Right lobe of liver (tissue), 6 donors: ENCODE data around the gene ABL2. TPM values are rescaled to one million over a fixed set of nuclear protein-coding genes. Genes with fewer than 3 reads are reported as not detected.
"Not testable (repeated sequence)": the region's sequence is repeated elsewhere in the genome, so short reads cannot be mapped to it uniquely, and the experiment has no call there.

ENCODE experiments used
- ATAC-seq, 4 donors: fragments of 200-7000 bp; cut with Tn5 transposase; one replicate each; pipeline ENCODE4 v1.9.1; 2020; ENCODE audit warnings: mild to moderate bottlenecking in 4 of 4, moderate library complexity in 4 of 4
- DNase-seq, 3 donors: peaks; one replicate each; pipeline ENCODE4 v3.0.0-alpha.2; 2020
- H3K27ac ChIP-seq, 3 donors: fragments of 200-600 bp; one replicate each; pipeline ENCODE4 v1.8.0; 2022
- H3K27me3 ChIP-seq, 2 donors: fragments of 200-600 bp; one replicate each; pipeline ENCODE4 v1.8.0; 2022
- H3K36me3 ChIP-seq, 4 donors: fragments of 200-600 bp; sonication (generic) in 1 of 4; one replicate each; pipeline versions ENCODE4 v1.5.1 to v1.8.0; 2017 to 2022; ENCODE audit warnings: control low read depth in 1 of 4
- H3K4me1 ChIP-seq, 4 donors: fragments of 200-600 bp; sonication (generic) in 1 of 4; one replicate each; pipeline versions ENCODE4 v1.5.1 to v1.8.0; 2017 to 2022; ENCODE audit warnings: control low read depth in 1 of 4
- H3K4me3 ChIP-seq, 3 donors: fragments of 200-600 bp; one replicate each; pipeline ENCODE4 v1.8.0; 2022
- H3K9me3 ChIP-seq, 4 donors: fragments of 200-600 bp; sonication (generic) in 1 of 4; one replicate each; pipeline versions ENCODE4 v1.5.1 to v1.8.0; 2017 to 2022; ENCODE audit warnings: control low read depth in 1 of 4
- CTCF ChIP-seq, 4 donors: fragments of 200-600 bp in 3 of 4; fragments of 450-650 bp in 1 of 4; IDR thresholded peaks; one replicate each; pipeline versions ENCODE4 v1.5.1 to v1.8.0; 2016 to 2022; ENCODE audit warnings: antibody characterized with exemption in 4 of 4, mild to moderate bottlenecking in 2 of 4
- POLR2A ChIP-seq: fragments of 450-650 bp; IDR thresholded peaks from one replicate; pipeline ENCODE4 v1.6.1; 2017; ENCODE audit warnings: antibody characterized with exemption, mild to moderate bottlenecking
- WGBS: methylation state at CpG from one replicate; pipeline ENCODE4 v1.1.6; 2018; ENCODE audit warnings: low coverage, low lambda C conversion rate; ENCODE audit not compliant: insufficient coverage; ENCODE audit errors: missing lambda C conversion rate; 5-methylcytosine and 5-hydroxymethylcytosine counted together
- intact Hi-C, 2 donors: fragments of 100-400 bp; cut with DNase I; formaldehyde crosslinking; loops; one replicate each; pipeline versions ENCODE4 v1.11.2 to v1.14.1; 2022
- total RNA-seq, 6 experiments: library from RNA; depleted of rRNA in 2 of 6; stranded (reverse); fragments of >200 nt in 2 of 6; fragmentation: NEBNext Ultra II Directional in 3 of 6; extraction: Animal tissue kit (Norgen Biotek cat#: 25700) in 3 of 6; gene quantifications; one replicate each; pipeline versions ENCODE4 v1.1.0 to v1.2.4, GENCODE V29; 2016 to 2023
- donor health status: DM: no; HTN: yes; CAD: no.
- donor health status: DM: no; HTN: no; CAD: no.
- donor health status: DM: no; HTN: no; CAD: no.
- donor health status: DM: no; HTN: yes; CAD: no.
- donor health status: DM: no; HTN: yes; CAD: no.

The ABL2 gene
- total RNA-seq, 6 experiments from 2014 or later, result 3.8 to 7.7 (median 5.6) TPM

GRCh38 chr1:179175011-179175841, 54.3 kb downstream of the ABL2 start:
- H3K36me3 ChIP-seq, result no peaks in the 10 kb centered on the region
- H3K27ac ChIP-seq, result peak overlapping the region in 1 of 3 donors; percentile 44
- no peaks in the 10 kb centered on the region for H3K27me3 ChIP-seq
- DNase-seq (peak in 1 of 3 donors; percentile 69), ATAC-seq (peak; percentile 89 to 94 (median 92))
- WGBS, result 25% methylated on average over 2 of the region's 2 CpGs
- intact Hi-C loops, result no loop called here
- peaks cover 0 to 13% (median 2%) of the 10 kb centered on the region in 4 donors for H3K4me1 ChIP-seq
- H3K4me3 ChIP-seq, result no peak overlapping the region
- H3K9me3 ChIP-seq, result no peaks in the 10 kb centered on the region
- no peak for TF ChIP-seq CTCF (IDR thresholded peaks at IDR 0.05)
- TF ChIP-seq POLR2A, result no peak

GRCh38 chr1:179170468-179170770, 59.1 kb downstream of the ABL2 start:
- H3K4me1 ChIP-seq, result peaks cover 0 to 11% (median under 1%) of the 10 kb centered on the region in 4 donors
- H3K27me3 ChIP-seq, ATAC-seq, intact Hi-C loops, H3K4me3 ChIP-seq, H3K9me3 ChIP-seq, H3K27ac ChIP-seq, H3K36me3 ChIP-seq, DNase-seq: not testable (repeated sequence)
- WGBS, result 89% methylated on average over 10 of the region's 10 CpGs

DNA sequence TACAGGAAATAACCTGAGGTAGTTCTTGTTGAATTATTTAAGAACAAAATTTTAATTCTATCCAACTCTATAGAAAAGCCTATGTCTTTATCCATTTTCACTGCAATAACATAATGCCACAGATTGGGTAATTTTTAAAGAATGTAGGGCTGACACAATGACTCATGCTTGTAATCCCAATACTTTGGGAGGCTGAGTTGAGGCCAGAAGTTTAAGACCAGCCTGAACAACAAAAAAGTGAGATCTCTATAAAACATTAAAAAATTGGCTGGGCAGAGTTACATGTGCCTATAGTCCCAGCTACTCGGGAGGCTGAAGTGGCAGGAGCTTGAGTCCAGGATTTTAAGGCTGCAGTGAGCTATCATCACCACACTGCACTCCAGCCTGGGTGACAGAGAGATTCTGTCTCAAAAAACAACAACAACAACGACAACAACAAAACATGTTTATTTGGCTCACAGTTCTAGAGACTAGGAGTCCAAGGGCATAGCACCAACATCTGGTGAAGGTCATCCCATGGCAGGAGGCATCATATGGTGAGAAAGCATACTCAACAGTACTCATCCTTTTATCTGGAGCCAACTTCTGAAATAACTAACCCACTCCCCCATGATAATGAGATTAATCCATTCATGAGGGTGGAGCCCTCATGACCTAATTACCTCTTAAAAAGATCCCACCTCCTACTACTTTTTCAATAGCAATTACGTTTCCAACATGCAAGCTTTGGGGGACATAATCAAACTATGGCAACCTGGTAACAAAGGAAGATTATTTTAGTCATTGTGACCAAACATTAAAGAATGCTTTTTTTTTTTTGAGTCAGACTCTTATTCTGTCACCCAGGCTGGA, 59.6 kb downstream of the ABL2 start:
- TF ChIP-seq CTCF (IDR thresholded peaks at IDR 0.05), result no peak
- no peak for TF ChIP-seq POLR2A
- Histone ChIP-seq H3K4me3 (no peak overlapping the region), H3K27me3 (no peaks in the 10 kb centered on the region), H3K9me3 (no peaks in the 10 kb centered on the region), H3K27ac (no peak overlapping the region), H3K36me3 (no peaks in the 10 kb centered on the region), H3K4me1 (peaks cover 0 to 5% (median 0%) of the 10 kb centered on the region in 4 donors)
- WGBS, result 80% methylated on average over 2 of the region's 3 CpGs
- peak in 1 of 4 donors; percentile 70 for ATAC-seq
- intact Hi-C loops, result no loop called here
- DNase-seq, result no peak

DNA sequence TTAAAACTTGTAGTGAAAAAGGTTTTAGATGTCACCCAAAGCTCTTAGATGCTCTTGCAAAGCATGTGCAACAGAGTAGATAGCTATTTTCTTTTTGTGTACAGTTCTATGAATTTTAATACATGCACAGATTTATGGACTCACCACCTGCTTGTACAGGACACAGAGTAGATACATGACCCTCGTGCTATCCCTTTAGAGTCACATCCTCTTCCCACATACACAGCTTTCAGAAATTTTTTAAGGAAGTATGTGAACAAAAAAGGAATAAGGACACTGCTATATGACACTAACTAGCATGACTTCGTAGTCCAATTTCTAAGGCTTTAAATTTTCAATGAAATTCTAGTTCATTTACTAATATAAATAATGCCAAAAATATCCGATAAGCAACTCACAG, 60.9 kb downstream of the ABL2 start:
- H3K9me3 ChIP-seq, result no peaks in the 10 kb centered on the region
- H3K27ac ChIP-seq, result no peak overlapping the region
- no peak overlapping the region for H3K4me3 ChIP-seq
- no peak for DNase-seq
- peak in 2 of 4 donors; percentile 19 to 26 for ATAC-seq
- no peaks in the 10 kb centered on the region for H3K27me3 ChIP-seq
- no peaks in the 10 kb centered on the region for H3K36me3 ChIP-seq
- no peak for TF ChIP-seq CTCF (IDR thresholded peaks at IDR 0.05)
- TF ChIP-seq POLR2A, result no peak
- no peaks in the 10 kb centered on the region for H3K4me1 ChIP-seq
- intact Hi-C loops, result no loop called here
- 51% methylated on average over 3 of the region's 3 CpGs for WGBS

DNA sequence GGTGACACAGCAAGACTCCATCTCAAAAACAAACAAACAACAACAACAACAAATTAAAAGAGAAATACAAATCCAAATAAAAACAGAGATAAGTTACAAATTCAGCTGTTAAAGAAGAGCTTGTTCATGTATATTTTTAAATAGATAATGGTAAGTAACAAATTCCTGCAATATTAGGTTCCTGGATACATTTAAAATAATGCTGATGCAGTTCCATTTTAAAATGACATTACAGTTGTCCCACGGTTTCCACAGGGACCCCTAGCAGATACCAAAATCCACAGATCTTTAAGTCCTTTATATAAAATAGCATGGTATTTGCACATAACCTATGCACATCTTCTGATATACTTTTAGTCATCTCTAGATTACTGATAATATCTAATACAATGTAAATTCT, 61.5 kb downstream of the ABL2 start:
- no peaks in the 10 kb centered on the region for H3K36me3 ChIP-seq
- no peaks in the 10 kb centered on the region for H3K4me1 ChIP-seq
- intact Hi-C loops, result no loop called here
- no peak for TF ChIP-seq CTCF (IDR thresholded peaks at IDR 0.05)
- TF ChIP-seq POLR2A, result no peak
- 83% methylated on average over 1 of the region's 1 CpG for WGBS
- ATAC-seq (no peak), DNase-seq (no peak)
- H3K27ac ChIP-seq, result no peak overlapping the region
- H3K4me3 ChIP-seq, result no peak overlapping the region
- no peaks in the 10 kb centered on the region for H3K27me3 ChIP-seq
- no peaks in the 10 kb centered on the region for H3K9me3 ChIP-seq
